Measurements from ENCODE around the gene DNAJB6. TPM values are rescaled to one million over a fixed set of nuclear protein-coding genes. Genes with fewer than 3 reads are reported as not detected.

The DNAJB6 gene
- total RNA-seq, 4 donors from 2014 or later: 103 to 151 (median 139) TPM

GRCh38 chr7:157431951-157432540, 95.2 kb downstream of the DNAJB6 start:
- intact Hi-C loops (cut with DNase I): loop anchor here (5.0 to 10.0 kb wide), 2 partner anchors 453 to 975 kb away; no protein-coding TSS in a partner anchor
- WGBS: 72% methylated on average over 14 of the region's 22 CpGs
- DNase-seq (ENCODE audit: extremely low spot score): no peak
- Histone ChIP-seq H3K27ac (replicated peaks in 1 of 4) (no peak overlapping the region), H3K4me3 (peak overlapping the region in 3 of 4 donors; percentile 1 to 21 (median 19)), H3K27me3 (peaks cover 0 to 7% (median 0%) of the 10 kb centered on the region in 4 donors), H3K36me3 (no peaks in the 10 kb centered on the region), H3K4me1 (peaks cover 6 to 11% (median 9%) of the 10 kb centered on the region in 4 donors), H3K9me3 (no peaks in the 10 kb centered on the region)
- no peak for TF ChIP-seq POLR2A (IDR thresholded peaks at IDR 0.05; ENCODE audit: low read depth)
- TF ChIP-seq EP300 (IDR thresholded peaks at IDR 0.05): no peak

GRCh38 chr7:157432541-157432956, 95.7 kb downstream of the DNAJB6 start:
- no peak for DNase-seq (ENCODE audit: extremely low spot score)

GRCh38 chr7:157432957-157433576, 96.3 kb downstream of the DNAJB6 start:
- Histone ChIP-seq H3K4me1 (peaks cover 6 to 11% (median 9%) of the 10 kb centered on the region in 4 donors), H3K27me3 (peaks cover 0 to 7% (median 0%) of the 10 kb centered on the region in 4 donors), H3K36me3 (no peaks in the 10 kb centered on the region), H3K27ac (replicated peaks in 1 of 4) (no peak overlapping the region), H3K4me3 (peak overlapping the region; percentile 1 to 24 (median 20)), H3K9me3 (no peaks in the 10 kb centered on the region)
- 26% methylated on average over 18 of the region's 18 CpGs for WGBS
- DNase-seq (ENCODE audit: extremely low spot score): no peak
- peak; percentile 55 to 72 (median 60) for TF ChIP-seq CTCF (IDR thresholded peaks at IDR 0.05)
- no peak for TF ChIP-seq POLR2A (IDR thresholded peaks at IDR 0.05; ENCODE audit: low read depth)
- no peak for TF ChIP-seq EP300 (IDR thresholded peaks at IDR 0.05)
- intact Hi-C loops (cut with DNase I): loop anchor here (5.0 to 10.0 kb wide), 2 partner anchors 452 to 974 kb away; no protein-coding TSS in a partner anchor

More at GRCh38 chr7:157432541-157432956, 95.7 kb downstream of the DNAJB6 start:
- no peaks in the 10 kb centered on the region for H3K36me3 ChIP-seq
- H3K27ac ChIP-seq (replicated peaks in 1 of 4): no peak overlapping the region
- 17% methylated on average over 16 of the region's 17 CpGs for WGBS
- TF ChIP-seq POLR2AphosphoS5 (IDR thresholded peaks at IDR 0.05): no peak
- TF ChIP-seq POLR2A (IDR thresholded peaks at IDR 0.05; ENCODE audit: low read depth): no peak
- no peak for TF ChIP-seq EP300 (IDR thresholded peaks at IDR 0.05)
- TF ChIP-seq CTCF (IDR thresholded peaks at IDR 0.05): no peak
- H3K27me3 ChIP-seq: peaks cover 0 to 7% (median 0%) of the 10 kb centered on the region in 4 donors
- intact Hi-C loops (cut with DNase I): loop anchor here (5.0 to 10.0 kb wide), 2 partner anchors 452 to 975 kb away; no protein-coding TSS in a partner anchor
- H3K9me3 ChIP-seq: no peaks in the 10 kb centered on the region
- peaks cover 6 to 11% (median 9%) of the 10 kb centered on the region in 4 donors for H3K4me1 ChIP-seq
- peak overlapping the region; percentile 1 to 24 (median 20) for H3K4me3 ChIP-seq

- intact Hi-C loops (cut with DNase I): loop anchor here (5.0 to 10.0 kb wide), 2 partner anchors 451 to 974 kb away; no protein-coding TSS in a partner anchor
- H3K4me1 ChIP-seq: peaks cover 6 to 11% (median 9%) of the 10 kb centered on the region in 4 donors
Observed at GRCh38 chr7:157433628-157434027, 96.8 kb downstream of the DNAJB6 start.

More at GRCh38 chr7:157433628-157434027, 96.8 kb downstream of the DNAJB6 start:
- H3K9me3 ChIP-seq: no peaks in the 10 kb centered on the region
- no peak overlapping the region for H3K27ac ChIP-seq (replicated peaks in 1 of 4)
- DNase-seq (ENCODE audit: extremely low spot score): no peak
- peaks cover 0 to 11% (median 0%) of the 10 kb centered on the region in 4 donors for H3K27me3 ChIP-seq
- H3K4me3 ChIP-seq: no peak overlapping the region
- WGBS: 74% methylated on average over 12 of the region's 12 CpGs
- no peaks in the 10 kb centered on the region for H3K36me3 ChIP-seq
- TF ChIP-seq POLR2A (IDR thresholded peaks at IDR 0.05; ENCODE audit: low read depth) (no peak), CTCF (IDR thresholded peaks at IDR 0.05) (no peak), POLR2AphosphoS5 (IDR thresholded peaks at IDR 0.05) (no peak), EP300 (IDR thresholded peaks at IDR 0.05) (no peak)

Measured in esophagus muscularis mucosa (tissue), 4 donors.